ENCODE measurements around the gene TIGD6.

TIGD6 gene

GRCh38 chr5:150015415-150015814 is 15.0 kb upstream of the TIGD6 start:
- DNase-seq = no peak

DNA sequence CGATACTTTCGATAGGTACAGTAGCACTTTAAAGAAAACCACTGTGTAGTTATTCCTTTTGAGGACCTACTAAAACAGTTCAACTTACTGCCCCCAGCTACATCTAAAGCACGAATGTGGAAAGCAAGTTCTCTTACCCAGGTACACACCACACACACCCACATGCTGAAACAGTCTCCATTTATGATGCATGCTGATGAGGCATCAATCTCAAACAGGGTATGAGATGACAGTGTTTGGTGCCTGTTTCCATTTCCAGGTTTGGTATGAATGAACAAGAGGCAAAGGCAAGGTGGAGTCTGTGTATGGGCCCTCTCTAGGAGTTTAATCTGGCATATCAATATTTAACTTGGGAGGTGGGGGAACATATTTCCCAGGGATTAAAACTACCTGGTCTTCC is 14.0 kb upstream of the TIGD6 start:
- DNase-seq = no peak

DNA sequence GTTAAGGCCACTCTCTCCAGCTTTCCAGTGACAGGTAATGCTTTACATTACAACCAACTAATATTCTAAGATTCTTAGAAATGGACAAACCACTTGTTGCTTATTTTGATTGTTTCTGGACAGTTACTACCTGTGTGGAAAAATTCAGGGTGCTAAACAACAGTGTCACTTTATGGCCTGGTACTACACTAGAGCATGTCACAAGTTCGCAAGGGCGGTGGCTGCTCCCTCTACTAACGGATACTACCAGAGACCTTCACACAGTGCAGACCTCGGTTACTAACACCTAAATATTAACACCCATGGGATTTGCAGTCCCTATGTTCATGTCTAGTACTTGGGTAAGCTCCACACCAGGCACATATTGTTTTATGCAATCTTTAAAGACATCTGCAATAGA is 13.5 kb upstream of the TIGD6 start:
- DNase-seq = no peak

DNA sequence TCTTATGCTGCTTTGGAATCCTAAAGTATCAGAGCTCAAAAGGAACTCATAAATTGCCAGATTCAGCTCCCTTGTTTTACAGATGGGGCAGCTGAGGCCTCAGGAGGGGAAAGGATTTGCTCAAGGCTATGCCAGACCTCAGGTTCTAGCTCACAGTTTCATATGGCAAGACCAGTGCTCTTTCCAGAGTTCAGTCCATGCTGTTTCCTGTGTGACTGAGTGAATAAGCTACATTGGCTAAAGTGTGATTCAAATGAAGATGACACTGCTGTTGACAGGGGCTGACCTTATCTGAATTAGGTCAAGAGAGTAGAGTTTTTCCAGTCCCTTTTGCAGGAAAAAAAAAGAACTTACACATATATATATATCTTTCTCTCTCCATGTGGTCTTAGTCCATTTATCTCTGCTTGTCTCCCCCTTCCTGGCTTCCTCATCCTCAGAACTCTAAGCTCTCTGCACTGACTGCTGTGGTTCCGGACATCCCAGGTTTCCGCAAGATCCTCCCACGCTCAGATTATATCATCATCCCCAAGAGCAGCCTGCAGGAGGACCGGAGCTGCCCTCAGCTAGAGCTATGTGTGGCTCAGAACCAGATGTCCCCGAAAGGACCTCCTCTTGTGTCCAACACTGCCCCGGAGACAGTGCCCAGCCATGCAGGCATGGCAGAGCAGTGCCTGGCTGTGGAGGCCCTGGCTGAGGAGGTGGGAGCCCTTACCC is 9.4 kb upstream of the TIGD6 start:
- DNase-seq = no peak

- DNase-seq = no peak
Measured at GRCh38 chr5:150007050-150007449, 6.6 kb upstream of the TIGD6 start.

DNA sequence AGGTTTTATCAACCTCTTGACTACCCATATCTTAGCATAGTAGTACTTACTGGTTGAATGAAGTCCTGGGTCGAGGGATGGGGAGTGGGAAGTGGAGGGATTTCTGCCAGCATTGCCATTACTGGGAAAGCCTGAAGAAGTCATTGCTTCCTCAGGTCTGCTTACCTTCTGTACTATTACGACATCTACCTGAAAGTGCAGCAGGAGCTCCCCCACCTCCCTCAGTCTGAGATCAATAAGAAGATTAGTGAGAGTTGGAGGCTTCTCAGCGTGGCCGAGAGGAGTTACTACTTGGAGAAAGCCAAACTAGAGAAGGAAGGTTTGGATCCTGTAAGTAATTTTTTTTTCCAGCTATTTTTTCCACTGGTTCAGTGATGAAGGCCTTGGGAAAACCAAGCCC is 5.9 kb upstream of the TIGD6 start:
- DNase-seq = no peak

DNA sequence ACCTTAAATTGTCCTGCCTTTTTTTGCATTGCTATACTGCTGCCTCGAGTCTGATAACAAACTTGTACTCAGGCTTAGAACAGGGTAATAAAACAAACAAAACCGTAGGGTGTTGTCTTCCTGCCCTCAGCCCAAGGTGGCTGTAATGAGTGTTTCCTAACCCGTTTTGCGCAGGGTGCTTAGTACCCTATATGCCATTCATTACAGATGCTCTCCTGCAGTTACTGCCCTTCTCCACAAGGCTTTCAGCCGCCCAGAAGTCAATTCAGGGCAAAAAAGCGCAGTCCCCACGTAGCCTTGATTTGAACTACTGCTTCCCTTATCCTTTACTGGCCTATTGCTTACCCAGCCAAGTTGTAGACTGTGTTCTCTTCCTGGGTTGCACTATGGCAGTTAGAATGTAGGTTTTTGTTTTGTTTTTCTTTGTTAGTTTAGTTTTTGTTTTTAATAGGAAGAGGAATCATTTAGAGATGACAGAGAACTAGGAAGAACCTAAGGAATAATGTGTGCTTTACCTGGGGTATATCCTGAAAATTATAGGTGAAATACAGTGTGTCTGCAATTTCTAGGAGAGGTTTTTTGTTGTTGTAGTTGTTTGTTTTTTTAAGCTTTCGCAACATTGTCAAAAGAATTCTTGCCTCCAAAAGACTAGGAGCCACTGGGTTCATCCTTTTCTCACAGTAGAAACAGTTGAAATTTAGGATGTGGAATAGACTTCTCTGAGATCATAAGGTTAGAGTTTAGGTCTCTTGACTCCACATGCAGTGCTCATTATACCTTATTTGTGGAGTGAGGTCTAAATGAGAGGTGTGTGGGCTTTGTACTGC is 1.4 kb upstream of the TIGD6 start:
- DNase-seq = peak; percentile 91

DNA sequence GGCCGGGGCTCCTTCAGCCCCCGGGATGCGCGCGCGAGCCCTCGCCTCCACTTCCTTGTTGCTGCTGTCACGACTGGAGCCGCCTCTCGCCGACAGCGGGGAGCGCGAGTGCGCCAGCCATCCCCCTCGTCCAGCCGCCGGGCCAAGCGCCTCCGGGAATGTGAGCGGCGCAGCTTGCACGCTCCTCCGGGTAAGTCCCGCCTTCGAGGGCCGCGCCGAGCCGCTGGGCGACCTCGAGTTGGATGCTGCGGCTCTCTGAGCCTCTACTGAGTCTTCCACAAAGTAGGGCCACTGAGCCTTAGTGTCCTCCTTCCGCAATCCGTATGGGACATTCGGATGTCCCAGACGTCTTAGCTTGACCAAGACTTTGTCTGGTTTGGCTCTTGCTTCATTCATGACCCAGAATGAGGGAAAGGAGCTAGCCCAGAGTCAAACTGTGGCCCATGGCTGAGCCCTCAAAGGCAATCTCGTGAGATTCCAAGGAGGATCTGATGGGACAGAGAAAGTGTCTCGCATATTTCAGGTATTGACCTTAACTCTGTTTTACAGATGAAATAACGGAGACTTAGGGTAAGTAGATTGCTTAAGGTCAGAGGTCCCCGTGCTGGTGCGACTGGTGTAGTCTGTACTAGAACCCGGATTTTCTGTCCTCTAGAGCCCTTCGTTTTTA is 671 bp upstream of the TIGD6 start:
- DNase-seq = peak; percentile 62

DNA sequence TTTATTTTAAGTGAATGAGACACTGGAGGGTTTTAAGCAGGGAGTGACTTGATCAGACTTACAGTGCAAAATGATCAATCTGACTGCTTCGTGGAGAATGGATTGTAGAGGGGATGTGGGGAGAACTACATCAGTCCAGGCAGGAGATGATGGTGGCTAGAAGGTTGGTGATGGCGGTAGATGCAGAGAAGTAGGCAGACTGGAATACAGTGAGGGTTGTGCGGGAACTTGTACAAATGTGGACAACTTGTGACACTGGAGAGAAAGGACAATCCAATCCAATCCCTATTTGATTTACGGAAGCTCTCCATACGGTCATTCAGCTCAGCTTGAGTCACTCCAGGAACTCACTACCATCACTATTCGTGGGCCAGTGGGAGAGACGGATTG is 593 bp downstream of the TIGD6 start:
- no peak for DNase-seq

DNA sequence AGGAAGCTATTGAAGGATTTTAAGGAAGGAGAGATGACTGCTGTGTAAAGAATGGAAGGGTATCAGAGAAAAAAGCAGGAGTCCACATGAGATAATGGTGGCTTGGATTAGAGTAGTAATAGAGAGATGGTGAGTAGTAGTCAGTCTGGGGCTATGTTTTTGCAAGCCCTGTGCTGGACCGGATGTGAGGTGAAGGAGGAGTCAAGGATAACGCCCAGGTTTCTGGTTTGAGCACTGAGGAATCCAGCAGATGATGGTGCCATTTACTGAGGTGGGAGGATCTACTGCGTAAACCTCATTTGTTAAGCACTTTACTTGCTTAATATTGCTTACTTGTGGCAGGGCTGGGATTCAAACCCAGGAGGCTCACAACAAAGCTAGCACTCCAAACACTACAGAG is 1.1 kb downstream of the TIGD6 start:
- DNase-seq = no peak

DNA sequence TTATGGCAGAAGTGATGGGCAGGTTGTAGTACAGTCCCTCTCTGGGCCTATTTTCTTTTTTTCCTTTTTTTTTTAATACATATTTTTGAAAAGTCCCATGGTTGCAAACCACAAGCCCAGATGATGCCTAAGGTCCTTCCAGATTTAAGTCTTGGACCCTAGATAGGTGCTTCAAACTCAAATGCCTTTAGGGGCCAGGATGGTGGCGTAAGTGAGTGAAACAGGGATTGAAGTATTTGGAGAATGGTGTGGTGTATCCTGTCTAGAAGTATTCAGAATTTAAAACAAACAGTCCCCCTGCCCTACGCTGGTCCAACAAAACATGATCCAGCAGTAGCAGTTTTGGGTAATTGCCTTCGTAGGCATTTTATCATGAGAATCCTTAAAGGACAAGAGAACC is 2.2 kb downstream of the TIGD6 start:
- DNase-seq = no peak

DNA sequence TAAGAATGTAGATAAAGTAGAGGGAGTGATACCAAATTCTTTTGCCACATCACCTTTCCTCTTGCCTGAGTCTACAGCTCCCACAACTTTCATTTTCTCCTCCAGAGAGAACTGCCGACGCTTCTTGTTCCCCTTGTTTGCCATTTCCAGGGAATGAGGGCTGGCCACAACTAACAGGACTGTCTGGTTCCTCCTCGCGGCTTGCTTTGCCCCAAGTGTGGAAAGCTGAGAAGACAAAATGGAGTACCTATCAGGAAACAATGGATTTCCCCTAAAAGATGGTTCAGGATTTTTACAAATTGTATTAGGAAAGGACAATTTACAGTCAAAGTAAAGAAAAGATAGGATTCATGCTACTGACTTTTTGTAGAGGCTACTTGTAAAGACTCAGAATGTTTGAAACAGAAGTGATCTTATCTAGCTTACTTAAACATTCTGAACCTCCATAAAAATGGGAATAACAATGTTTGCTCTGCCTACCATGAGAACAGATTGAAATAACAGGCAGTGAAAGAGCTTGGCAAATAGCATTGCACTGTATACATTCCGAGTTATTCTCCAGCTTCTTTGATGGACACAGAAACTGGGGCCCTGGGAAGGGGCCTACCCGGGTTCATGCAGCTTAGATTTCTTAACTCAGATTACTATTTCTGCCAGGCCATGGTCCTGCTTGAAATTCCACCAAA is 4.1 kb downstream of the TIGD6 start:
- DNase-seq = no peak

GRCh38 chr5:149995385-149996204 is 4.9 kb downstream of the TIGD6 start:
- DNase-seq = no peak

GRCh38 chr5:149993471-149993870 is 7.0 kb downstream of the TIGD6 start:
- DNase-seq = no peak

DNA sequence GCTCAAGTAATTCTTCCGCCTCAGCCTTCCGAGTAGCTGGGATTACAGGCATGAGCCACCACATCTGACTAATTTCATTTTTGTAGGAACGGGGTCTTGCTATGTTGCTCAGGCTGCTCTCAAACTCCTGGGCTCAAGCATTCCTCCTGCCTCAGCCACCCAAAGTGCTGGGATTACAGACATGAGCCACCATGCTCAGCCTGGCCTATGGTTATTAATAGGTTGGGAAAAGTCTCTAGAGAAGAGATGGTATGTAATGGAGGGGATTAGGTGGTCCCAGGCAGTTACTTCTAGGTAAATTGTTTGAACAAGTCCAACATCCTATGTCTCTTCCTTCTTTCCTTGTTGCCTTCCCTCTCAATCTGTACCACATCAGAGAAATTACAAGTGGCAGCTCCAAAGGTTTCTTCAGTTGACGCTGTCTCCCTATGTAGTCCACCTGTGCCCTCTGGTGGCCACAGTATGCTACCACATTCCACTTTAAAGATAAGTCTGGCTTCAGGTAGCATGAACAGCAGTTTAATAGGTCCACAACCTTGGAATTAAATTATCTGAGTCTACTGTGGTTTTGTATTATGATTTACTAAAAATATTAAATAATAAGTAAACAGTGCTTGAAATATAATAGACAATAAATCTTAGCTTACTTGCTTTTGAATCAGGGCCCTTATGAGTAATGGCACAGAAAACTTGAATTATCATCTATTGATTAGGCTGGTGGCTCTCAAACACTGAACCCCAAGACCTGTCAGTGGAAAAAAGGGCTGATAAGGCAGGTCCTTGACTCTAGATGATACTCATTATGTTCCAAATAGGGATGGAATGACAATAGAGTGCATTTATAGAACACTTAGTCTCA is 9.7 kb downstream of the TIGD6 start:
- DNase-seq = peak; percentile 87

- DNase-seq = no peak
Measured at GRCh38 chr5:149988126-149988525, 12.3 kb downstream of the TIGD6 start.

DNA sequence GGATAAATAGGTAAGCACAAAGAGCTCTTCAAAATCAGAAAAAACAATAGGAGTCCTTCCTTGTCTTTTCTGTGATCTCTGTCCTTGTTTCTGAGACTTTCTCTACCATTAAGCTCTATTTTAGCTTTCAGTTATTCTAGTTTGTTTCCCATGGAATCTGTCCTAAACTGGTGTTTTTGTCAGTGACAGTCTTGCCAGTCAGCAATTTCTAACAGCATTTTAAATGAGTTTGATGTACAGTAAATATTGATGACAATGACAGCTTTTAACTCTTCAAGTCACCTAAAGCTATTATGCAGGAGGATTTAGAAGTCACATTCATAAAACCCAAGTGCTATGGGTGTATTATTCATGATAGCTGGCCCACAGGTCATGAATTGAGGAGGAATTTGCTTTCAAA is 17.9 kb downstream of the TIGD6 start:
- no peak for DNase-seq

DNA sequence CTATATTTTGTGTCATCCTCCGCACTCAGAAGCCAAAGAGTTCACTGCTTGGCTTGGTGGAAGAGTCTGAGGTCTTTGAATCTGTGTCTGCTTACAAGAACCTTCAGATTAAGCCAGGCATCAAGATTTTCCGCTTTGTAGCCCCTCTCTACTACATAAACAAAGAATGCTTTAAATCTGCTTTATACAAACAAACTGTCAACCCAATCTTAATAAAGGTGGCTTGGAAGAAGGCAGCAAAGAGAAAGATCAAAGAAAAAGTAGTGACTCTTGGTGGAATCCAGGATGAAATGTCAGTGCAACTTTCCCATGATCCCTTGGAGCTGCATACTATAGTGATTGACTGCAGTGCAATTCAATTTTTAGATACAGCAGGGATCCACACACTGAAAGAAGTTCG is 19.2 kb downstream of the TIGD6 start:
- no peak for DNase-seq

- DNase-seq = no peak
Measured at GRCh38 chr5:149979896-149980295, 20.6 kb downstream of the TIGD6 start.

DNA sequence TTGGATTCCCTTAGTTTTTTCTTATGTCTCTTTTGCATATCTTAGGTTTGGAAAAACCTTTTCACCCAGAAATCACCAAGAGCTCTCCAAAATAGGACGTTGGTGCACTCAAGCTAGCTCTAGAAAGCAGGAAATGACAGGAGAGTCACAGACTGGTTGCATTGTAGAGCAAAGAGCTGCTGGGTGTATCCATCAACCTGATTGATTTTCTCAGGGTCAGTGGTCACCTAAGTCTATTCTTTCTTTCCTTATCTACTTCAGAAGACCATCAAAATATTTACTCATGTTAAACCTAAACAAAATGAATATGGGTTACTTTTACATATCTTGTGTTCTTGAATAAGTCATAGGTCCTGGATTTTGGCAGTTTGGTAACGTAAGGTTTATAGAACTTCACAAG is 25.0 kb downstream of the TIGD6 start:
- DNase-seq = no peak

DNA sequence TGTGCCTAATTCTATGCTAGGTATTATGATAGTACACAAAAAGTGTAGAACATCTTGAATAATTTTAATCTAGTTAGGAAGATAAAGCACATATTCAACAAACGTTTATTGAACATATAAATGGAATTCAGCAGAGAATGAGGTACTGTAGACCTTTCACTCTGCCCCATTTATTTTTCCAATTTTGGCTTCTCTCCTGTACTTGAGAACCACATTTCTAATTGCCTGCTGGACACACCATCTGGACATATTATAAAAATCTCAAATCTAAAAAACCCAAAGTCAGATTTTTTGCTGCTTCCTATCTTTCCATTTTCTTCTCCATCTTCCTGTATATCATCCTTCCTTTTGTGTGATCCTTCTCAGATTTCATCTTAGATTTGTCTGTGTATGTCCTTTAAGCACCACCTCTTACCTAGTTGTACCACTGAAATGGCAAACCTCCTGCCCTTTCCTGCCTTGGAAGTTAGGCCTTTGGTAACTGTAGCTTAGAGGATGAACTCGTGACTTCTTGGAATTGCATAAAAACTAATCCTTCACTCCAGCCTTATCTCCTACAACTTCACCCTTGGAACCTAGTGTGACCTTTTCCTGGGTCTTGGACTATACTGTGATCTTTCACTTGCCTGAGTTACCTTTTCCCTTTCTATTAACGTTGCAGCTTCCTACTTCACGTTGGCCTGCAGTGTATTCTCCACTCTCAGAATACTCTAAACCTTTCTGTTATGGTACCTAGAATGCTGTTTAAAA is 31.1 kb downstream of the TIGD6 start:
- no peak for DNase-seq

Data from OCI-M1 (cell line).